Epithelial cell of prostate (primary cell): ENCODE measurements around the gene SEMA4C.
"Not testable (repeated sequence)": the region's sequence is repeated elsewhere in the genome, so short reads cannot be mapped to it uniquely, and the experiment has no call there.

Experiments used
- DNase-seq: peaks from one replicate; pipeline ENCODE4 v3.0.0-alpha.2; 2011; ENCODE audit warnings: low read depth, low spot score
- H3K27ac ChIP-seq: fragments of 450-650 bp; 2 replicates; pipeline ENCODE4 v1.5.1; 2017; ENCODE audit warnings: mild to moderate bottlenecking

The SEMA4C gene

GRCh38 chr2:96898135-96898505 is 28.2 kb upstream of the SEMA4C start:
- no peak for DNase-seq
- no peak overlapping the region for H3K27ac ChIP-seq

- DNase-seq, result no peak
- no peak overlapping the region for H3K27ac ChIP-seq
These were observed 27.7 kb upstream of the SEMA4C start for GRCh38 chr2:96897491-96898134.

GRCh38 chr2:96895746-96896651 is 26.1 kb upstream of the SEMA4C start:
- no peak overlapping the region for H3K27ac ChIP-seq

GRCh38 chr2:96895032-96895745 is 25.3 kb upstream of the SEMA4C start:
- no peak for DNase-seq
- no peak overlapping the region for H3K27ac ChIP-seq

More at GRCh38 chr2:96895746-96896651, 26.1 kb upstream of the SEMA4C start:
- no peak for DNase-seq

GRCh38 chr2:96894151-96894531 is 24.3 kb upstream of the SEMA4C start:
- H3K27ac ChIP-seq, result no peak overlapping the region
- no peak for DNase-seq

- H3K27ac ChIP-seq, result no peak overlapping the region
- no peak for DNase-seq
These were observed 23.6 kb upstream of the SEMA4C start for GRCh38 chr2:96893289-96894150.

GRCh38 chr2:96891591-96892333 is 21.9 kb upstream of the SEMA4C start:
- DNase-seq, result no peak
- no peak overlapping the region for H3K27ac ChIP-seq

GRCh38 chr2:96890726-96891385 is 21.0 kb upstream of the SEMA4C start:
- no peak for DNase-seq
- no peak overlapping the region for H3K27ac ChIP-seq

- no peak overlapping the region for H3K27ac ChIP-seq
These were observed 20.4 kb upstream of the SEMA4C start for GRCh38 chr2:96890252-96890651.

GRCh38 chr2:96889502-96889901 is 19.6 kb upstream of the SEMA4C start:
- H3K27ac ChIP-seq, DNase-seq: not testable (repeated sequence)

More at GRCh38 chr2:96890252-96890651, 20.4 kb upstream of the SEMA4C start:
- no peak for DNase-seq

- peak; percentile 76 for DNase-seq
- H3K27ac ChIP-seq, result no peak overlapping the region
These were observed 18.5 kb upstream of the SEMA4C start for GRCh38 chr2:96888072-96889011.

- DNase-seq, result no peak
- H3K27ac ChIP-seq, result no peak overlapping the region
These were observed 17.7 kb upstream of the SEMA4C start for GRCh38 chr2:96887493-96888012.

- H3K27ac ChIP-seq, result no peak overlapping the region
- no peak for DNase-seq
These were observed 15.8 kb upstream of the SEMA4C start for GRCh38 chr2:96885432-96886347.

GRCh38 chr2:96884299-96885094 is 14.6 kb upstream of the SEMA4C start:
- no peak for DNase-seq
- no peak overlapping the region for H3K27ac ChIP-seq

- no peak overlapping the region for H3K27ac ChIP-seq
- DNase-seq, result no peak
These were observed 13.4 kb upstream of the SEMA4C start for GRCh38 chr2:96883306-96883705.

- DNase-seq, result no peak
- H3K27ac ChIP-seq, result peak overlapping the region; percentile 37
These were observed 13.0 kb upstream of the SEMA4C start for GRCh38 chr2:96882906-96883305.
